GM19035 (cell line): ENCODE measurements around the gene FBRSL1.
"Not testable (repeated sequence)": the region's sequence is repeated elsewhere in the genome, so short reads cannot be mapped to it uniquely, and the experiment has no call there.

ENCODE experiments used
- ATAC-seq: cut with Tn5 transposase; IDR thresholded peaks from one replicate; pipeline ENCODE4 v1.9.1; 2021; ENCODE audit not compliant: unreplicated experiment

The FBRSL1 gene

GRCh38 chr12:132453361-132454192 lies 36.4 kb upstream of the FBRSL1 start:
- ATAC-seq: no peak

- ATAC-seq: no peak
Measured at GRCh38 chr12:132454193-132454932, 35.6 kb upstream of the FBRSL1 start.

- ATAC-seq: no peak
Measured at GRCh38 chr12:132454933-132455418, 35.0 kb upstream of the FBRSL1 start.

- no peak for ATAC-seq
Measured at GRCh38 chr12:132455565-132455964, 34.4 kb upstream of the FBRSL1 start.

- ATAC-seq: no peak
Measured at GRCh38 chr12:132456186-132456943, 33.6 kb upstream of the FBRSL1 start.

- ATAC-seq: no peak
Measured at GRCh38 chr12:132456944-132457495, 32.9 kb upstream of the FBRSL1 start.

DNA sequence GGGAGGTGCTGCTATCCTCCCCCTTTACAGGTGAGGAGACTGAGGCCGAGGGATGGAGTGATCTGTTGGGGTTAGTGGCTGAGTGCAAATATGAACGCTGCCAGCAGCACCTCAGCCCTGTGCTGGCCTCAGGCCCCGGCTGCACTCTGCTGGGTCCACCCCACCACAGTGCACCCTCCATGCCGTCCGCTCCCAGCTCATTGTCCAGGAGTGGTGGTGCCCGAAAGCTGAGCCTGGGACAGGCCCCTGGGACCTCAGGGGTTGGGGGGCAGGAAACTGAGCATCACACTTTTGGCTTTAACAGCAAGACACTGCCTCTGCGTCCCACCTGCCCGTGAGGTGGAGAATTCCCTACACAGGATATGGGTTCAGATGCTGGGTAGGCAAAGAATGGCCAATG lies 31.5 kb upstream of the FBRSL1 start:
- no peak for ATAC-seq

DNA sequence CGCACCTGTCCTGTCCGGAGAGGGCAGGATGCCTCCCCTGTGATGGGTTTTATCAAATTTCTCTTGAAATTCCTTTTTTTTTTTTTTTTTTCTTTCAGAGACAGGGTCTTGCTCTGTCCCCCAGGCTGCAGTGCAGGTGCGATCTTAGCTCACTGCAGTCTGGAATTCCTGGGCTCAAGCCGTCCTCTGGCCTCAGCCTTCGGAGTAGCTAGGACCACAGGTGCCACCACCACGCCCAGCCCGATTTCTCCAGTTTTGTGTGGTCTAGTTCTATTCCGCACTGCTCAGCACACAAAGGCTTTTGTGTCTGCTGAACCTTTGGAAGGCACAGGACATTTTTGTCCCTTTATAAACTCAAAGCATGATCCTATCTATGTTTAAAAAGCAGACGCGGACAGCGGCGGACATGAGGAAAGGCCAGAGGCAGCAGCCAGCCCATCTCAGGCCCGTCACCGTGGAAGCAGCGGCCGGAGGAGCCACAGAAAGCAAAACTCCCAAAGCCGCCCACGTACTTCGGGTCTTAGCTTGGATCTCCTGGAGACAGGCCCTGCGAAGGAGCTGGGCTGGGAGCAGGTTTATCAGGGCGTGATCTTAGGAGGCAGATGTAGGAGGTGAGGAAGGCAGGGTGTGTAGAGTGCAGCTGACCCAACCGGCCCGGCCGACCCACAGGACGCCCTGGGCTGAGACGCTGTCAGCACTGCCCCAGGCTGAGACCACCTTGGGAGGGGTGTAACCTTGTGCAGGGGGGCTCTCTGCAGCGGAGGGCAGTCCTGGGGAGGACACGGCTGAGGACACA lies 30.9 kb upstream of the FBRSL1 start:
- ATAC-seq: no peak

DNA sequence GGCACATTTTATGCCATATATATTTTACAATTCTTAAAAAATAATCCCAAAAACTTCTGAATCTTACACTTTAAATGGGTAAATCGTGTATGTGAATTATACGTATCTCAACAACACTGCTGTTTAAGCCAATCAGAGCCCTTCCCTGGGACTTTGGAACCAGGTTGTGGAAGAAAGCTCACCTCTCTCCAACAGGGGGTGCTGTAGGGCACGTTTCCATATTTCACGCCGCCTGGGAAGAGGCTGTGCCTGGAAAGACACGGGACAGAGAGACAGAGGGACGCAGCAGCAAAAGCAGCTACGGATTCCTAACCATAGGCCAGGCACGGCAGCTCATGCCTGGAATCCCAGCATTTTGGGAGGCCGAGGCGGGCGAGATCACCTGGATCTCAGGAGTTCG lies 29.4 kb upstream of the FBRSL1 start:
- no peak for ATAC-seq

DNA sequence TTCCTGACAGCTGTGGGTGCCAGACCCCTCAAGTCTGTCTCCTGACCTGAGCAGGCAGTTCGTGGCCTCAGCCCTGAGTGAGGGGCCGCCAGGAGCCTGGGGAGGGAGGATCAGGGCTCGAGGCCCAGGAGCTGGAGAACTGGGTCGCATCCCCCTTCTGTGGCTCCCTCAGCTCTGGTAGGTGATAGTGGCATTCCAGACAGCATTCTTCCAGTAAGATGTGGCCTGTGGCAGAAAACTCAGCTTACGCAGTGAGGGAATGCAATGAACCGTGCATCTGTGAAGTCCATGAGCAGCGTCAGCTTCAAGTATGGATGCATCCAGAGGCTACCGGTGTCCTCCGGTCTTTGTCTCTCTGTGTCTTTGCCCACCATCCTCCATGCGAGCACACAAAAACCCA lies 28.4 kb upstream of the FBRSL1 start:
- ATAC-seq: no peak

DNA sequence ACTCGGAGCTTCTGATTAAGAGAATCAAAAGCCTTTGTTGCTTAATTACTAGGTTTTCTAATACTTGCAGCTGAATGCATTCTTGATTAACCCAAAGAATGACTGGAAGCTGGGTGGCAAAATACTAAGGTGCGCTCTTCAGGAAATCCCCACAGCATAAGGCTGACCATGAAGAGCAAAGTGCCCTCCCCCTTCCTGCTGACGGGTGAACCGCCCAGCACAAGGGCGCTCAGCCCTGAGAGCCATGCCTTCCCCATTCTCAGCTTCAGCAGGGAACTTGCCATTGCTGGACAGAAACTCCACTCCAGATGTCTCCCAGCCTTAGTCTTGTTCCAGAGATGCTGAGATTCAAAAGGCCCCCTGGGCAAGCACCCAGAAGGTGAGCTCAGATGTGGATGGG lies 27.2 kb upstream of the FBRSL1 start:
- ATAC-seq: no peak

GRCh38 chr12:132463284-132463924 lies 26.5 kb upstream of the FBRSL1 start:
- ATAC-seq: not testable (repeated sequence)

DNA sequence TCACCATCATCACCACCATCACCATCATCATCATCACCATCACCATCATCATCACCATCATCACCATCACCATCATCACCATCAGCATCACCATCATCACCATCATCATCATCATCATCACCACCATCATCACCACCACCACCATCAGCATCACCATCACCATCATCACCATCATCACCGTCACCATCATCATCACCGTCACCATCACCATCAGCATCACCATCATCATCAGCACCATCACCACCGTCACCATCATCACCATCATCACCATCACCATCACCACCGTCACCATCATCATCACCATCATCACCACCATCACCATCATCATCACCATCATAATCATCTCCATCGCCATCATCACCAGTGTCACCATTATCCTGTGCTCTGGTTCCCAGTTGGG lies 25.6 kb upstream of the FBRSL1 start:
- not testable (repeated sequence) for ATAC-seq

DNA sequence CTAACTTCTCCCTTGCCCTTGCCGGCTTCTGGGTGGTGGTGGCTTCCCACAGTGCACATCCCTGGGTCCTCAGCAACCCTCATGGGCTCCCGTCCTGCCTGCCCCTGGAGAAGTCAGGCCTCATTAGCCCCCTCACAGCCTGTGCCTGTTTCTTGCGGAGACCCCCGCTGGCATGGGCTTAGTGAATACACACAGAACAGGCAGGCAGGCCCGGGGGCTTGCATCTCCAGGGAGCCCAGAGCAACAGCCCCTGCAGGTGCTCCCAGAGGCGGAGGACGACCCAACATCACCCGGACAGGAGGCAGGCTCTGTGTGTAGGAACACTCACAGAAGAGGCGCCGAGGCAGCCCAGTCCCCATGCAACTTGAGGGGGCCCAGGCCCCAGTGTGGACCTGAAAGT lies 25.1 kb upstream of the FBRSL1 start:
- no peak for ATAC-seq

GRCh38 chr12:132465269-132466190 lies 24.4 kb upstream of the FBRSL1 start:
- no peak for ATAC-seq

- no peak for ATAC-seq
Measured at GRCh38 chr12:132466241-132467201, 23.4 kb upstream of the FBRSL1 start.

- no peak for ATAC-seq
Measured at GRCh38 chr12:132467511-132467910, 22.4 kb upstream of the FBRSL1 start.

GRCh38 chr12:132469423-132469822 lies 20.5 kb upstream of the FBRSL1 start:
- ATAC-seq: no peak
